HG02642 (cell line): ENCODE results near the gene CROCC.

Experiments used
- ATAC-seq: cut with Tn5 transposase; IDR thresholded peaks from one replicate; pipeline ENCODE4 v1.9.1; 2021; ENCODE audit warnings: mild to moderate bottlenecking; ENCODE audit not compliant: unreplicated experiment, poor library complexity

The CROCC gene

DNA sequence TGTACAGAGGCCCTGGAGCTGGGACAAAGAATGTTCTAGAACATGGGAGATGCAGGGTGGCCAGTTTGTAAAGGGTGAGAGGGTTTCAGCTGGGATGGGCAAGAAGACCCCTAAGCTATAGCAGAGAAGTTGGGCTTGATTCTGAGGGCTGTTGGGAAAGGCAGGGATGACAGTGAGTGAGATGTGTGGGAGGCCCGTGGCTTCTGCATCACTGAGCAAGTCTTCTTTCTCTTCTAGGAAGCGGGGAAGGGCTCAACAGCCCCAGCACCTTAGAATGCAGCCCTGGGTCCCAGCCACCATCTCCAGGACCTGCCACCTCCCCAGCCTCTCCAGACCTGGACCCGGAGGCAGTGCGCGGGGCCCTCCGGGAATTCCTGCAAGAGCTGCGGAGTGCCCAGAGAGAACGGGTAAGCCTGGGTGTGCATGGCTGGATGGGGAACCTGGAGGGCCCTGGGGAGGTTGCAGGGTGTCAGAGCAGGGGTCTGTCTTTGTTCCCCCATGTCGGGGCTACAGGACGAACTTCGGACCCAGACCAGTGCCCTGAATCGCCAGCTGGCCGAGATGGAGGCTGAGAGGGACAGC, 43.8 kb downstream of the CROCC start:
- ATAC-seq: no peak

DNA sequence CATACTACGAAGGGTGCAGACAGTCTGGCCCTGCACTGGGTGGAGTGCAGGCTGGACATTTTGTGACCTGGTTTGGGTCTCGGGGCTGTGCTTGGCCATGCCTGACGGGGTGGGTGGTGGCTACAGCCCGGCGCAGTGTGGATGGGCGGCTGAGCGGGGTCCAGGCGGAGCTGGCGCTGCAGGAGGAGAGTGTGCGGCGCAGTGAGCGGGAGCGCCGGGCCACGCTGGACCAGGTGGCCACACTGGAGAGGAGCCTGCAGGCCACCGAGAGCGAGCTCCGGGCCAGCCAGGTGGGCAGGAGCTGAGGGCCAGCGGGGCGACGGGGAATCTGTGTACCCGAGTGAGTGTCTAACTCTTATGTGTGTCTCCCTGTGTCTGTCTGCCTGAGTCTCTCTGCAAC, 44.6 kb downstream of the CROCC start:
- ATAC-seq: no peak

DNA sequence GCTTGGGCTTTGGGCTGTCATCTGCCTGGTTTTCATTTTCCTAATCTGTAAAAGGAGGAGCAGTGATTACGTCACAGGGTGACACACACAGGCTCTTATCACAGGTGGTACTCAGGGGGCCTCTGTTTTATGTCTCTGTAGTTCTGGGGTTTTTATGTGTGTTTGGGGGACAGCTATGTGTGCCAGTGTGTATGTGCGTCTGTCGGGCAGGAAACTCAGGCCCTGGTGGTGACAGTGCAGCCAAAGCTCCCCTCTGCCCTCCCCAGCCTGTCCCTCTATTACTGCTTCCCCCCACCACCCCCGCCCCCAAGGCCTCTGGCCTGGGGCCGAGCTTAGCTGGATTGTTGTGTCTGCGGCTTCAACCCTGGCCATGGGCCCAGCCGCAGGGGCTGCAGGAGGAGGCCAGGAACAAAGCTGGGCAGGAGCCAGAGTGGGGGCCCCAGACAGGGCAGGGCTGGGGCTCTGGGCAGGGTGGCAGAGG, 45.4 kb downstream of the CROCC start:
- ATAC-seq: no peak

DNA sequence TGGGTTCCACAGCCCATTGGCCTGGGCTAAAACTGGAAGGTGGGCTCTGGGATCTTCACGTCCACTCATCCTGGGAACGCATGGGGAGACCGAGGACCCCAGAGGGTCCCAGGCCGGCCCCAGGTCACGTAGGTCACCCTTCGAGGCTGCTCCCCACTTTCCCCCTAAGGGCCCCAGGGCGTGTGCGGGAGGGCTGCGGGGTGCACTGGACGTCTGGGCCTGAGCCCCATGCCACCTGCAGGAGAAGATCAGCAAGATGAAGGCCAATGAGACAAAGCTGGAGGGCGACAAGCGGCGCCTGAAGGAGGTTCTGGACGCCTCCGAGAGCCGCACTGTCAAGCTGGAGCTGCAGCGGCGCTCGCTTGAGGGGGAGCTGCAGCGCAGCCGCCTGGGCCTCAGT, 46.2 kb downstream of the CROCC start:
- no peak for ATAC-seq

DNA sequence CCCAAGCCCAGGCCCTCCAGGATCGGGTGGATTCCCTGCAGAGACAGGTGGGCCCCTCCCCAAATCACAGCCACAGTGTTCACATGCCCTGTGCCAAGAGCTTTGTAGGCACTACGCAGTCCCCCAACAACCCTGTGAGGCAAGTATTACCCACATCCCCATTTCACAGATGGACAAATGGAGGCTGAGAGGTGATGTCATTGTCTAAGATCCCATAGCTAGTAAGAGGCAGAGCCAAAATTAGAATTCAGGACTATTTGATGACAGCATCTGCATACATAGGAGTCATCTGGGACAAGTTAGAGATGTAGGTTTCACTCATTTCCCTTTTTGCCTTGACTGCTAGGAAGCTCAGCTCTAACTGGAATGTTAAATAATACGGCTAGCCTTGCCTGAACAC, 46.6 kb downstream of the CROCC start:
- ATAC-seq: no peak

DNA sequence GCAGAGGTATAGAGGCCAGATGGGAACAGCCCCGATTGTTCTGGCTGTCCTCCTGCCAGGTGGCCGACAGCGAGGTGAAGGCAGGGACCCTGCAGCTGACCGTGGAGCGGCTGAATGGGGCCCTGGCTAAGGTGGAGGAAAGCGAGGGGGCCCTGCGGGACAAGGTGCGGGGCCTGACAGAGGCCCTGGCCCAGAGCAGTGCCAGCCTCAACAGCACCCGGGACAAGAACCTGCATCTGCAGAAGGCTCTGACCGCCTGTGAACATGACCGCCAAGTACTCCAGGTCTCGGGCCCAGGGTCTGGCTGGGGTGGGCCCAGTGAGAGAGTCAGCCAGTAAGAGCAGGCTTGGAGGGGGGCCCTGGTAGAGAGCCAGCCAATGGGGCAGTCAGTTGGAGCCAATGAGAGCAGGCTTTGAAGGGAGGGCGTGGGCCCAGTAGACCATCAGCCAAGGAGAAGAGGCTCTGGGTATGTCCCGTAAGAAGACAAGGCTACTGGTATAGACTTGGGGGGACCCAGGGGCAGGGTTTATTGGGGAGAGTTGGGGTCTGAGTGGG, 47.4 kb downstream of the CROCC start:
- no peak for ATAC-seq

DNA sequence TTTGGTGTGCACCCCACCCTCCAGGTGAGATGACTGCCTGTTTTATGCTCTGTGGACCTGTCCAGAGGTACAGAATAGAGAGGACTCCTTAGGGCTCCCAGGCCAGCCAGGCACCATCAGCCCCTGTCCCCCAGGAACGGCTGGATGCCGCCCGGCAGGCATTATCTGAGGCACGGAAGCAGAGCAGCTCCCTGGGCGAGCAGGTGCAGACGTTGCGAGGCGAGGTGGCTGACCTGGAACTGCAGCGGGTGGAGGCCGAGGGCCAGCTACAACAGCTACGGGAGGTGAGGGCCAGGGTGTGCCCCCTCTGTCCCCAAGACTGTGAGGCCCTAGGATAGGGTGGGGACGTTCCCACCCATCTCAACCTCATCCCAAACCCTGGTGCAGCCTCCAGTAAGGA, 47.9 kb downstream of the CROCC start:
- no peak for ATAC-seq

DNA sequence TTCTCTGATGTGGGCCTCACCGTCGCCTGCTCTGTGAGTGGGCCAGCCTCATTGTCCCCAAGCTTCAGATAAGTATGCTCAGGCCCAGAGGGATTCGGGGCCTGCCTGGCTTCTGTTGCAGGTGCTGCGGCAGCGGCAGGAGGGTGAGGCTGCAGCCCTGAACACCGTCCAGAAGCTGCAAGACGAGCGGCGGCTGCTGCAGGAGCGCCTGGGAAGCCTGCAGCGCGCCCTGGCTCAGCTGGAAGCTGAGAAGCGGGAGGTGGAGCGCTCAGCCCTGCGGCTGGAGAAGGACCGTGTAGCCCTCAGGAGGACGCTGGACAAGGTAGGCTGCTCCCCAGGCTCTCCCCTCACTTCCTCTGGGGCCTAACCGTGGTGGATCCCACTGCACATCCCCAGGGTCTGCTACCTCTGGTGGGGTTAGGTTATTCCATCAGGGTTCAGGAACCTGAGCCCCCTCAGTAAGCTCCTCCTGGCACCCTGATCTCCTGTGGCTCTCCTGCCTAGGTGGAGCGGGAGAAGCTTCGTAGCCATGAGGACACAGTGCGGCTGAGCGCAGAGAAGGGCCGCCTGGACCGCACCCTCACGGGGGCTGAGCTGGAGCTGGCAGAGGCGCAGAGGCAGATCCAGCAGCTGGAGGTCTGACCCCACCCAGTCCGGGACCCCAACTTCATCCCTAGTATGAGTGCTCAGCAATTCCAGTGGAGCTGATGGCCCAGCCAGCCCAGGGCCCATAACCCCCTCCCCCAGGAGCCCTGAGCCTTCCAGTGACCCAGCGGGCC, 48.6 kb downstream of the CROCC start:
- ATAC-seq: no peak

DNA sequence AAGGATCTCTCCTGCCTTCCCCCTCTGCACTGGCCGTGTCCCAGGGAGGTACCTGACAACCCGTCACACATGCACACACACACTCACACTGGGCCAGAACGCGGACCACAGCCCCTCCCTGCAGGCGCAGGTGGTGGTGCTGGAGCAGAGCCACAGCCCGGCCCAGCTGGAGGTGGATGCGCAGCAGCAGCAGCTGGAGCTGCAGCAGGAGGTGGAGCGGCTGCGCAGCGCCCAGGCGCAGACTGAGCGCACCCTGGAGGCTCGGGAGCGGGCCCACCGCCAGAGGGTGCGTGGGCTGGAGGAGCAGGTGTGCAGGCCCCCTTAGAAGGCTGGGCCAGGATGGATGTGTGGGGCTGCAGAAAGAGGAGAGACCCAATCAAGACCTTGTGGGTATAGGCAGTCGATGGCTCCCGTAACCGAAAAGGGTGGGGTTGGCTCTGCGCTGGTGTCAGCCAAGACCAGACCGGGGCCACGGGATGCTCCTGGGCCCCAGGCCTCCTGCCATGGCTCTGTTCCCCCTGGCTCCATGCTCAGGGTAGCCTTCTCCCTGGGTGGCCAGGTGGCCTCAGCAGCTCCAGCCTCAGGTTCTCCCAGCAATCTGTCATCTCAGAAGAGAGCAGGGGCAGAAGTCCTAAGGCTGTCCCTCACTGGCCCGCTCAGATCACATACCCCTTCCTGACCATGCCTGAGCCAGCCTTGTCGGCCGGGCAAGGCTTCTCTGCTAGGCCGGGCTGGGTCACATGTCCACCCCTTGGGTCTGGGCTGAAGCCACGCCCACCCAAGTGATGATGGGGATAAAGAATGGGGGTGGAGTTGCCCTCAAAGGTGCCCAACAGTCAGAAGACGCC, 49.8 kb downstream of the CROCC start:
- ATAC-seq: no peak

DNA sequence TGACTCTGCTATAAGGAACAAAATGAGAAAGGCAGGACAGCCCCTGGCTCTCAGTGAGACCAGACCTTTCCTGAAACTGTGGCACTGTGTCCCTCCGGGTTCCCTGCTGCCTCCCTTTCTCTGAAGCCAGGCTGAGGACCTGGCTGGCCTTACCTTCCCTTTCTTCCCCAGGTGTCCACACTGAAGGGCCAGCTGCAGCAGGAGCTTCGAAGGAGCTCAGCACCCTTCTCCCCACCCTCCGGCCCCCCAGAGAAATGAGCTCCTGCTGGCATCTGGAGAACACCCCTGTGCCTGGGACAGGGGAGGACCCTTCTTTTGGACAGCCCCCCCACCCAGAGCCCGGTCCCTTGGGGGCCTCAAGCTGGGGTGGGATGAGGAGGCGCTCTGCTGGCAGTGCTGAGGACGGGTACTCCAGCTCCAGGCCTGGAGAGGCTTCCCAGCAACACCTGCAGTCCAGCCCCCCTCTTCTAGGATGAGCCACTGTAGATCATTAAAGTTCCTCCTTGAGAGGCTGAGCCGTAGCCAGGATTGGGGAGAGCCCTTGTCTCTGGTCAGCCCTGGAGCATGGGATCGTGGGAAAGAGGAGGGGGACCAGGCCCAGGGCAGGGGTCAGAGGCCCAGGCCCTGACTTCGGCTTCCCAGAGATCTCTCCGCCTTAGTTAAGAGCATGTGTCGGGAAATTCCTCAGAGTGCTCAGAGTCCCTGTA, 50.6 kb downstream of the CROCC start:
- no peak for ATAC-seq

DNA sequence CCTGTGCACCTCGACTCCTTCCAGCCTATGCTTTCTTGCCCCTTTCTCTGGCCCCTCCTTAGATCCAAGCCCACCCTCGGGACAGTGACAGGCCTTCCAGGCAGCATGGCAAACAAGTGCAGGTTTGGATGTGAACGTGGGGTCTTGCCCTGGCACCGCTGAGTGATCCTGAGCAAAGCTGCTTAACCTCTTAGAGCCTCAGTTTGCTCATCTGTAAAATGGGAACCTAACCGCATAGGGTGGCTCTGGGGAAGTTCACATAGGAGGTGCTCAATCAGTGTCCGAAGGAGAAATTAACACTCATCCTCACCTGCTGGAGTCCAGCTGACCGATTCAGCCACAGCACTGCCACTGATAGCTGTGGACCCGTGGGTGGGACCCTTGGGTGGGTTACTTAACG, 51.5 kb downstream of the CROCC start:
- no peak for ATAC-seq

DNA sequence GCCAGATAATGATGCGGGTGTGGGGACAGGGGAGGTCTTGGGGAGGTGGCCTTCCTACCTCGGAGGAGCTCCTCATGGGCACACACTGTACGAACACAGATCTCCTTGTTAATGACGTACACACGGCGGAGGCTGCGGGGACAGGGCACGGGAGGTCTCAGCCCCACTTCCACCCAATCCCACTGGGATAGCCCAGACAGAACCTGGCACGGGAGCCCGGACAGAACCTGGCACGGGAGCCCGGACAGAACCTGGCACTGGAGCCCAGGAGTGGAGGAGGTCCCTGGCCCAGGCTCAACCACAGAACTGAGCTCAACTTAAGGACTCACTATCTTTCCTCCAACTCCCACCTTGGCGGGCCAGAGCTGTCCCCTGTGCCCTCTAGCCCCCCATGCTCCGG, 53.5 kb downstream of the CROCC start:
- ATAC-seq: no peak

DNA sequence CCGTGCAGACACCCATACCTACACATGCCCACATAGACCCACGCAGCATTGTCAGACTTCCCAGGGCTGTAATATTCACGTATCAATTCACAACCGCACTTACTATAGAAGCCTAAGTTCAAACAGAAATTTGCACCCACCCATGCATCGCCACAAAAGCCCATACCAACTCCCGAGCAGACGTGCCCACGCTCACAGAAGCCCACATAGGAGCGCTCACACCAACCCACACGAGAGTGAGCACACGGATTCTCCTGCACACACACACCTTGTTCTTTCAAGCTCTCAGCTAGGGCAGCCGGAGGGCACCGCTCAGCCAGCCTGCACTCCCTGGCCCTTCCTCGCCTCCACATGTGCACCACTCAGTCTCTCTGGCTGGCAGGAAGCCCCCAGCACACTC, 54.1 kb downstream of the CROCC start:
- no peak for ATAC-seq

DNA sequence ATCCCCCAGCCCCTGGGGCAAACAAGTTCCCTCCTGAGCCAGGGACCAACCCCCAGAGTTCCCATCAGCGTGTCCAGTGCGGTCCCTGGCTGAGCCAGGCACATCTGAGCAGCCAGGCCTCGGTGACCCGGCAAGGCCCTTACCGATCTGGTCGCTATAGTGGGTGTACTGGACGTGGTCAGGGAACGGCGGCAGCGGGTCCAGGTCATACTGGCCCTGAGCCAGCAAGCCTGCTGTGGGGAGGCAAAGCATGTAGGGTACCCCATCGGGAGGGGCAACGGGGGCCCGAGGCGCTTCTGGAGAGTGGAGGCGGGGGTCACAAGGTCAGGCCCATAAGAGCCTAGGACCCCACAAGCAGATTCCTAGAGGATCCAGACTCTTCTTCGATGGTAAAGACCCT, 55.2 kb downstream of the CROCC start:
- no peak for ATAC-seq

DNA sequence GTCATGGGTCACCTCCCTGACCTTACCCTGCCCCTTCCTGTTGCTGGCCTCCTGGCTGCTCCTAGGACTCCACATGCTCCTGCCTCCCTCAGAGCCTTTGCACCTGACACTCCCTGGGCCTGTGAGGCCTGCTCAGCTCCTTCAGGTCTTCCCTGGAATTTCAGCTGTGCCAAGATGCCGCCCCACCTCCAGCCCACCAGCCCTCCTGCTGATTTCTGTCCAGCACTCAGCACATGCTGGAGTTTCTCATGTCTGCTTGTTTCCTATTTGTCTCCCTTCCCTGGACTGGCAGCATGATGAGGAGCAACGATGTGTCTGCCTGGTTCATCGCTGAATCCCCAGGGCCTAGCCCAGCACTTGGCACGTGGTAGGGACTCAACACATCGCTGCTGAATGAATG, 55.6 kb downstream of the CROCC start:
- no peak for ATAC-seq

DNA sequence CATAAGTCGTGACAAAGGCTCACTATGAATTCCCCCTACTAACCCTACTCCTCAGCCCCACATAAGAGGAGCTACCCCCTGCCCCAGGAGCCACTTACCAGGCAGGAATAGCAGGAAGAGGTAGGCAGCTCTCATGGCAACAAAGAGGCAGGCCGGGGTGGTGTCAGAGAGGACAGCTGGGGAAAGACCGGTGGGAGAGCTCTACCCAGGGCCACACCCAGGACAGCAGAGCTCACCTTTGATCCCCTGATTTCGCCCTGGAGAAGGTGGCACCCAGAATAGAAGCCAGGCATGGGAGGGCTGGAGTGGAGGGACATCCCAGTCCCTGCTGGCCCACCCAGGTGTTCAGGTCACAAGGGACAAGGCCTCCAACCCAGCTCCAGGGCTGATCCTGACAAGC, 56.4 kb downstream of the CROCC start:
- no peak for ATAC-seq

DNA sequence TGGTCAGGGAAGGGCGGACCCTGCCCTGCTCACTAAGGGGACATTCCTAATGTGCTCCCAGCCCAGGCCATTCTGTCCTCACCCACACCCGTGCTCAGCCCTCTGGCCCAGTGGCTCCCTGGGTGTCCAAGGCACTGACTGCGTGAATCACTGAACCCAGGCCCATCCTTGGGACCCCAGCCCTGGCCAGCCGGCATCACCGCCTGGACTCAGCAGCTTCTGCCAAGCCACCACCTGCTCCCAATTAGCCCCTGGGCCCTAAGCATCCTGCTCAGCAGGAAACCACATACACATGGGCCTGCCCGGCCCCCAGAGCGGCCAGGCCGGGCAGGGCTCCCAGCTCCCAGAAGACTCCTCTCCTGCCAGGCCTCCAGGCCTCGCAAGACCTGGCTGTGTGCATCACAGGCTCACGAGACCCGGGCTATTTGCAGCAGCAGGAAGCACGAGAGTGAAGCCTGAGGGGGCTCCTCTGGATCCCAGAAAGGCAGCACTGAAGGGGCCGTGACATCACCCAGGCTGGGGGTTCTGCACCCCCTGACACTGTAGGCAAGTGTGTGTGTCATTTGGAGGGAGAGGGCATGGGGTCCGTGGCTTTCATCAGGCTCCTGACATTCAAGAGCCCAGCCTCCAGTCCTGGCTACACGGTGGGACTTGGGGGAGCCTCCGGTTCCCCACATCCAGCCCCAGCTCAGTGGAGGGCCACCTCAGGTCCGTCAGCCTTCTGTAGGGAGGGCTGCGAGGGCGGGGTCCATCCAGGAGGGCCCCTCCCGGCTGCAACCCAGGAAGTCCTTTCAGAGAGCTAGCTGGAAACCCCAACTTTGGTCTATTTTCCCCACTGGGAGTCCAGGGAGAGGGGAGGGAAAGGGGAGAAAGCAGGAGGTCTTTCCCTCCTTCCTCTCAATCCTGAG, 57.1 kb downstream of the CROCC start:
- no peak for ATAC-seq

DNA sequence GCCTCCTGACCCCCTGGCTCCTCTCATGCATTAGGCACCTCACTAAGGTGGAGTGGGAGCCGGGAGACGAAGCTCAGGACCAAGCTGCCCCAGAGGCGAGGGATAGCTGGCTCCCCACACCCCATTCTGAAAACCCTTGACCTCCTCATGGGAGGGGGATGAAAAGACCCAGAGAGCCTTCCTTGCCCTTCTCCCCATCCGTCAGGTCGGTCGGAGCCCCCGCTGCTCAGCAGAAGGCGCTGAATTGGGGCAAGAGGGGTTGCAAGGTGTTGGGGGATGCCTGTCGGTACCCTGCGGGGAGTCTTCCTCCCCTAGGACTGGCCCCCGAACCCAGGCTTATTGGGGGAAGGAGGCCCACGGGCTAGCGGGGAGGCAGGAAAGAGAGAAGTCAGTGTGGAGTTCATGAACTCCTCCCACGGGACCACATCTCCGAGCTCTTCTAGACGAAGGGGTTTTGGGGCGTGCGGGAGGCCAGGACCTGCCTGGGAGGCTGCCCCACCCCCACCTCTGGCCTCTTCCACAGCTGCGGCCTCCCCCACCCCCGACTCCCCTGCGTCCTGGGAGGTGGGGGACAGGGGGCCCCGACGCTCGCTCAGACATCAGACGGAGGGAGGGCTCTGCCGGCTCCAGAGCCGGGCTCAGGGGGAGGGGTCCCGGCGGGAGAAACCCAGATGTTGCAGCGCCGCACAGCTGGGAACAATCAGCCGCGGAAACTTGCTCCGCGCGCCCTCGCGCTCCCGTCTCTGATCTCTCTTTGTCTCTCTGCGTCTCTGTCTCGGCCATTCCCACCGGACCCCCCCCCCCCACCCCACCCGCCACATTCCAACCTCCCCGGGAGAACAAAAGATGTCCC, 58.0 kb downstream of the CROCC start:
- ATAC-seq: no peak
